ENCODE measurements around the gene HS1BP3. TPM values are rescaled to one million over a fixed set of nuclear protein-coding genes. Genes with fewer than 3 reads are reported as not detected.

The HS1BP3 gene
- total and polyA plus RNA-seq, 9 of the 15 experiments (the other 6 are each of a cell fraction or from before 2014, with no cell fraction given) = 0.41 to 8.3 (median 5.9) TPM

DNA sequence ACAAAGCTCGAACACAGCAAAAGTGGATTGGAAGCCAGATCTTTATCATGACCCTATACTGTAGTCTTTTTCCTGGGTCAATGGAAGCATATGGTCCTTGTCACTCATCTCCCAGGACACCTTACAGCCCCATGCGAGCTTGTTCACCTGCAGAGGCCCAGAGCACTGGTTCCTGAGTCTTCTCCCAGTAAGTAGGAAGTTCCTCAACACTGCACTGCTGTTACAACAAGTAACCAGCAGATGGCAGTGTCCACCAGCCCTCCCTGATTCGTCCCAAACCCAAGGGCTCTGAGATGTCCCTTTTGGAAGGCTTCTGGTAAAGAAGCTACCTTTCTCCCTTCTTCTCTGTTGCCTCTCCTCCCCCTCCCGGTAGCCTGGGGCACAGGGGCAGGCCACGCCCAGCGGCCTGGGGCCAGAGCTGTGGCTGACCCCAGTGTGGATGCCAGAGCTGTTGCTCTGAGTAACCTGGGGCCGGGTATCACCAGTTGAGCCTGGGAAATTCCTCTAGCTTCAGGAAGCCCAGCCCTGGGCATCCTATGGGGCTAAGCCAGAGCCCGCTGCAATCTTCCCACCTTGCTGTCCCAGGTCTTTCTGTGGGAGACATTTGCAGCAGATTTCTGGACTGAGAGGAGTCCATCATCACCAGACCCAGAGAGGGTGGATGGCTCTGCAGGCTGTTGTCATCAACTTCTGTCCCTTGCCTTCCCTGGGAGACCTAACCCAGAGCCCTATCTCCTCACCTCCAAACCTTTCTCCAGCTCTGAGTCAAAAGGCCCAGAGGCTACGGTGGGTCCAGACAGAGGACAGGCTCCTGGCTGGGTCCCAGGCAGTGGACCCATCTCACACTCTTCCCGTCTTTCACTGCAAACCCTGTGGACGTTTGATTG lies 10.8 kb upstream of the HS1BP3 start (continued):
- TF ChIP-seq, protein P1, sequence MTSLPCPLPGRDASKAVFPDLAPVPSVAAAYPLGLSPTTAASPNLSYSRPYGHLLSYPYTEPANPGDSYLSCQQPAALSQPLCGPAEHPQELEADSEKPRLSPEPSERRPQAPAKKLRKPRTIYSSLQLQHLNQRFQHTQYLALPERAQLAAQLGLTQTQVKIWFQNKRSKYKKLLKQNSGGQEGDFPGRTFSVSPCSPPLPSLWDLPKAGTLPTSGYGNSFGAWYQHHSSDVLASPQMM (CRISPR knock-in tag; IDR thresholded peaks at IDR 0.05) = no peak
- TF ChIP-seq, protein P2, sequence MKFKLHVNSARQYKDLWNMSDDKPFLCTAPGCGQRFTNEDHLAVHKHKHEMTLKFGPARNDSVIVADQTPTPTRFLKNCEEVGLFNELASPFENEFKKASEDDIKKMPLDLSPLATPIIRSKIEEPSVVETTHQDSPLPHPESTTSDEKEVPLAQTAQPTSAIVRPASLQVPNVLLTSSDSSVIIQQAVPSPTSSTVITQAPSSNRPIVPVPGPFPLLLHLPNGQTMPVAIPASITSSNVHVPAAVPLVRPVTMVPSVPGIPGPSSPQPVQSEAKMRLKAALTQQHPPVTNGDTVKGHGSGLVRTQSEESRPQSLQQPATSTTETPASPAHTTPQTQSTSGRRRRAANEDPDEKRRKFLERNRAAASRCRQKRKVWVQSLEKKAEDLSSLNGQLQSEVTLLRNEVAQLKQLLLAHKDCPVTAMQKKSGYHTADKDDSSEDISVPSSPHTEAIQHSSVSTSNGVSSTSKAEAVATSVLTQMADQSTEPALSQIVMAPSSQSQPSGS (CRISPR knock-in tag; IDR thresholded peaks at IDR 0.05) = no peak

DNA sequence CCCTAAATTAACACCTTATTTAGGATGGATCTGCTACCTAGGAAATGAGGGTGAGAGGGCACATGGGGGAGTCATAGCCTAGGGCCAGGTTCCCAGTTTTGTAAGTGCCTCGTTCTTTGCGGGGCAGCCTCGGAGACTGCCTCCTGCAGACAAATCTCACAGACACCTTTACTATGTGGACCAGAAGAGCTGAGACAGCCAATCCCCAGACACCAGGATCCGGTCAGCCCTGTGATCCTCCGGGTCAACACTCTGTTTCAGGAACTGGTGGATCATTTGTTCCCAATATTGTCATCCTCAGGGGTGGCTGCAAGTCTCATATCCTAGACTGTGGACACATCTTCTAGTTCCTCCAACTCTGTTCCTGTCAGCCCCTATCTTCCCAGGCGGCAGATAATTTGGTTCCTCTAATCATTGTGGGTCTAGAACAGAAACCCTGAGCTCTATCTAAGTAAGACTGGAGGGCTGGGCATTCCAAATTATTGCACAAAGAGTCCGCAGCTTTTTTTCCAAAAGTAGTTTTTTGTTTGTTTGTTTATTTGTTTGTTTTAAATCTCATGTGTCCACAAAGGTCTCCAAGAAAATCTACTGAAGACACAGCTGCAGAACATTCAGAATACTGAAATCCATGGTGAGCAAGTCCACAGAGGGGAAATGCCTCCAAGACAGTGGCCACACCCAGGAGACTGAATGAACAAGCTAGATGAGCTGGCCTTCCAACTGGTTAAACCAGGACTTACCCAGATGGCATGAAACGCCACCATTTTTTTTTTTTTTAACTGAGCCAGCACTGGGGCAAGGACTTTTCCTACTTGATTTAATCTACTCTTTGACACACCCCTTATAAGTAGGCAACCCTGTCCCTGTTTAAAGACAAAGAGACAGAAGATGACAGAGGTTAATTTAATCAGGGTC lies 9.9 kb upstream of the HS1BP3 start:
- BruUV-seq (replicated peaks) = no TSS peak
- FAIRE-seq (no peak), ATAC-seq (no peak), DNase-seq (ENCODE audit: extremely low read depth in 1 of 4, low spot score in 3 of 4) (no peak)
- H3K9me3 ChIP-seq (replicated peaks; ENCODE audit: control insufficient read depth, insufficient read depth, low read depth, low read length) = no peaks in the 10 kb centered on the region
- no peaks in the 10 kb centered on the region for H3K36me3 ChIP-seq (ENCODE audit: control insufficient read depth, insufficient read depth, low read length)
- POLR2A ChIA-PET = interaction anchor here (0.5 to 1.0 kb wide), 5 partner anchors 9 to 498 kb away, joined by 3 to 4 read pairs (median 3); no protein-coding TSS in a partner anchor
- H3K9me1 ChIP-seq (ENCODE audit: control insufficient read depth, insufficient read depth, low read length) = no peaks in the 10 kb centered on the region
- peaks cover 28 to 57% of the 10 kb centered on the region in 2 experiments for H3K27me3 ChIP-seq (ENCODE audit: control insufficient read depth in 2 of 2, insufficient read depth in 2 of 2, low read length in 2 of 2)
- H3K27ac ChIP-seq (ENCODE audit: extremely low read depth, low read depth, low read length) = no peak overlapping the region
- no peaks in the 10 kb centered on the region for H3K79me2 ChIP-seq (ENCODE audit: control insufficient read depth, insufficient read depth, low read length)
- in situ Hi-C loops (cut with MboI) (loop anchor here (25.0 kb wide), 1 partner anchor 602 kb away; no protein-coding TSS in a partner anchor), intact Hi-C loops (cut with micrococcal nuclease) (loop anchor here (1.0 to 10.0 kb wide), 8 partner anchors 124 to 654 kb away; no protein-coding TSS in a partner anchor)
- H3K4me2 ChIP-seq (ENCODE audit: insufficient read depth, low read length) = no peak overlapping the region
- CTCF ChIA-PET (ENCODE audit: low intra/inter-chr PET ratio) = interaction anchor here (0.6 to 2.1 kb wide), 7 partner anchors 16 to 1286 kb away, joined by 3 to 17 read pairs (median 3); no protein-coding TSS in a partner anchor
- H3K4me3 ChIP-seq = no peak overlapping the region
- TF ChIP-seq, protein P3, sequence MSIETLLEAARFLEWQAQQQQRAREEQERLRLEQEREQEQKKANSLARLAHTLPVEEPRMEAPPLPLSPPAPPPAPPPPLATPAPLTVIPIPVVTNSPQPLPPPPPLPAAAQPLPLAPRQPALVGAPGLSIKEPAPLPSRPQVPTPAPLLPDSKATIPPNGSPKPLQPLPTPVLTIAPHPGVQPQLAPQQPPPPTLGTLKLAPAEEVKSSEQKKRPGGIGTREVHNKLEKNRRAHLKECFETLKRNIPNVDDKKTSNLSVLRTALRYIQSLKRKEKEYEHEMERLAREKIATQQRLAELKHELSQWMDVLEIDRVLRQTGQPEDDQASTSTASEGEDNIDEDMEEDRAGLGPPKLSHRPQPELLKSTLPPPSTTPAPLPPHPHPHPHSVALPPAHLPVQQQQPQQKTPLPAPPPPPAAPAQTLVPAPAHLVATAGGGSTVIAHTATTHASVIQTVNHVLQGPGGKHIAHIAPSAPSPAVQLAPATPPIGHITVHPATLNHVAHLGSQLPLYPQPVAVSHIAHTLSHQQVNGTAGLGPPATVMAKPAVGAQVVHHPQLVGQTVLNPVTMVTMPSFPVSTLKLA (conservative IDR thresholded peaks at IDR 0.05) = no peak
- TF ChIP-seq SMC3 (conservative IDR thresholded peaks at IDR 0.05; ENCODE audit: insufficient read depth, low read depth, low read length) (no peak), TCFL5 (CRISPR knock-in tag; conservative IDR thresholded peaks at IDR 0.05) (no peak), THRAP3 (IDR thresholded peaks at IDR 0.05; ENCODE audit: borderline replicate concordance) (no peak), NUFIP1 (IDR thresholded peaks at IDR 0.05; ENCODE audit: partially characterized antibody) (no peak)
- TF ChIP-seq, protein P4, sequence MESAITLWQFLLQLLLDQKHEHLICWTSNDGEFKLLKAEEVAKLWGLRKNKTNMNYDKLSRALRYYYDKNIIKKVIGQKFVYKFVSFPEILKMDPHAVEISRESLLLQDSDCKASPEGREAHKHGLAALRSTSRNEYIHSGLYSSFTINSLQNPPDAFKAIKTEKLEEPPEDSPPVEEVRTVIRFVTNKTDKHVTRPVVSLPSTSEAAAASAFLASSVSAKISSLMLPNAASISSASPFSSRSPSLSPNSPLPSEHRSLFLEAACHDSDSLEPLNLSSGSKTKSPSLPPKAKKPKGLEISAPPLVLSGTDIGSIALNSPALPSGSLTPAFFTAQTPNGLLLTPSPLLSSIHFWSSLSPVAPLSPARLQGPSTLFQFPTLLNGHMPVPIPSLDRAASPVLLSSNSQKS (CRISPR knock-in tag; IDR thresholded peaks at IDR 0.05) = no peak
- peaks cover 0 to 4% of the 10 kb centered on the region in 2 experiments; a peak in 1 of 5 replicates for H3K4me1 ChIP-seq (replicated peaks in 1 of 2; ENCODE audit: control insufficient read depth in 2 of 2, insufficient read depth in 2 of 2, low read length in 2 of 2)
- no peak overlapping the region for H3K9ac ChIP-seq (ENCODE audit: insufficient read depth in 1 of 2, low read depth in 2 of 2, low read length in 2 of 2)
- WGBS (ENCODE audit: insufficient coverage, low coverage, missing lambda C conversion rate) = 0% methylated on average over 8 of the region's 8 CpGs
- no peak overlapping the region for H2AFZ ChIP-seq (ENCODE audit: low read depth, low read length)
- peaks cover 4% of the 10 kb centered on the region; the same call in 1 of the 2 replicates for H4K20me1 ChIP-seq (replicated peaks; ENCODE audit: control insufficient read depth, insufficient read depth, low read length)
